ENCODE results near the gene SLC16A8.

The SLC16A8 gene

DNA sequence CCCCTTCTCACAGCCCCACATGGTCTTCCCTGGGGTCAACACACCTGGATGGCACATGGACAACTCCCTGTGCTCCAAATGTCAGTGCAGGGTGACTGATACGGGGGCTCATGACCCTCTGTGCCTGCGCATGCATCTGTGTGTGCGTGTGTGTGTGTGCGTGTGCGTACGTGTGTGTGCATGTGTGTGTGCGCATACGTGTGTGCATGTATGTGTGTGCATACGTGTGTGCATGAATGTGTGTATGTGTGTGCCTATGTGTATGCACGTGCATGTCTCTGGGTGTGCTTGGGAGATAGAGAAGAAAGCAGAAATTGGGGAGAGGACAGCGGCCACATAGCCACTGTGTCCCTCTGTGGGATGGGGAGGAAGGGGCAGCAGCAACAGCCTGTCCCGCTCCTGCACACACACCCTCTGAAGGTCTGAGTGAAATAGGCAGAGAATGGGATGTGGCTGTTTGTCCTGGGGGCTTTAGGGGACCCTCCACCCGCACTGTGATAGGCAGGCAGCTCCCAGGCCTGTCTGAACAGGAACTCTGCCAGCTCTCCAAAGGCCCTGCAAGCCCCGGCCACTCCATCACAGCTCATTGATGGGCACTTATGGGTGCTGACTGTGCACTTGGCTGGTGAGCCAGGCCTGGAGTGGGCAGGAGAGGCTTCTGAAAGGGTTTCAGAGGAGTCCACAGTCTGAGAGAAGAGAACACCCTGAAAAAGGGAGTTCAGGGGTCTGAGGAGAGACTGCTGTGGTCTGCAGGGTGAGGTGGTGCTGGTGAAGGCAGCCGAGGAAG lies 55.4 kb downstream of the SLC16A8 start:
- no peak for DNase-seq (ENCODE audit: low read depth)
